Uterus (tissue), 2 donors: ENCODE data around the gene MIGA2.

Source experiments
- POLR2A ChIP-seq, 2 donors: fragments of 450-650 bp; IDR thresholded peaks; one replicate each; pipeline ENCODE4 v1.6.1; 2016; ENCODE audit warnings: antibody characterized with exemption in 2 of 2, mild to moderate bottlenecking in 1 of 2, moderate library complexity in 1 of 2
- TF ChIP-seq, protein P1 (sequence below), 4 experiments: fragments of 200-600 bp in 2 of 4; fragments of 450-650 bp in 2 of 4; sonication (generic) in 2 of 4; IDR thresholded peaks; one replicate each; pipeline ENCODE4 v1.5.1; 2016 to 2019; ENCODE audit warnings: antibody characterized with exemption in 4 of 4, mild to moderate bottlenecking in 2 of 4, moderate library complexity in 1 of 4

- TF ChIP-seq, protein P1, sequence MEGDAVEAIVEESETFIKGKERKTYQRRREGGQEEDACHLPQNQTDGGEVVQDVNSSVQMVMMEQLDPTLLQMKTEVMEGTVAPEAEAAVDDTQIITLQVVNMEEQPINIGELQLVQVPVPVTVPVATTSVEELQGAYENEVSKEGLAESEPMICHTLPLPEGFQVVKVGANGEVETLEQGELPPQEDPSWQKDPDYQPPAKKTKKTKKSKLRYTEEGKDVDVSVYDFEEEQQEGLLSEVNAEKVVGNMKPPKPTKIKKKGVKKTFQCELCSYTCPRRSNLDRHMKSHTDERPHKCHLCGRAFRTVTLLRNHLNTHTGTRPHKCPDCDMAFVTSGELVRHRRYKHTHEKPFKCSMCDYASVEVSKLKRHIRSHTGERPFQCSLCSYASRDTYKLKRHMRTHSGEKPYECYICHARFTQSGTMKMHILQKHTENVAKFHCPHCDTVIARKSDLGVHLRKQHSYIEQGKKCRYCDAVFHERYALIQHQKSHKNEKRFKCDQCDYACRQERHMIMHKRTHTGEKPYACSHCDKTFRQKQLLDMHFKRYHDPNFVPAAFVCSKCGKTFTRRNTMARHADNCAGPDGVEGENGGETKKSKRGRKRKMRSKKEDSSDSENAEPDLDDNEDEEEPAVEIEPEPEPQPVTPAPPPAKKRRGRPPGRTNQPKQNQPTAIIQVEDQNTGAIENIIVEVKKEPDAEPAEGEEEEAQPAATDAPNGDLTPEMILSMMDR (IDR thresholded peaks at IDR 0.05) = no peak
- TF ChIP-seq POLR2A (IDR thresholded peaks at IDR 0.05) = no peak
Measured at GRCh38 chr9:129070696-129071525, 34.5 kb downstream of the MIGA2 start.
